ENCODE results near the gene TMEM87B.

The TMEM87B gene, protein sequence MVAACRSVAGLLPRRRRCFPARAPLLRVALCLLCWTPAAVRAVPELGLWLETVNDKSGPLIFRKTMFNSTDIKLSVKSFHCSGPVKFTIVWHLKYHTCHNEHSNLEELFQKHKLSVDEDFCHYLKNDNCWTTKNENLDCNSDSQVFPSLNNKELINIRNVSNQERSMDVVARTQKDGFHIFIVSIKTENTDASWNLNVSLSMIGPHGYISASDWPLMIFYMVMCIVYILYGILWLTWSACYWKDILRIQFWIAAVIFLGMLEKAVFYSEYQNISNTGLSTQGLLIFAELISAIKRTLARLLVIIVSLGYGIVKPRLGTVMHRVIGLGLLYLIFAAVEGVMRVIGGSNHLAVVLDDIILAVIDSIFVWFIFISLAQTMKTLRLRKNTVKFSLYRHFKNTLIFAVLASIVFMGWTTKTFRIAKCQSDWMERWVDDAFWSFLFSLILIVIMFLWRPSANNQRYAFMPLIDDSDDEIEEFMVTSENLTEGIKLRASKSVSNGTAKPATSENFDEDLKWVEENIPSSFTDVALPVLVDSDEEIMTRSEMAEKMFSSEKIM

DNA sequence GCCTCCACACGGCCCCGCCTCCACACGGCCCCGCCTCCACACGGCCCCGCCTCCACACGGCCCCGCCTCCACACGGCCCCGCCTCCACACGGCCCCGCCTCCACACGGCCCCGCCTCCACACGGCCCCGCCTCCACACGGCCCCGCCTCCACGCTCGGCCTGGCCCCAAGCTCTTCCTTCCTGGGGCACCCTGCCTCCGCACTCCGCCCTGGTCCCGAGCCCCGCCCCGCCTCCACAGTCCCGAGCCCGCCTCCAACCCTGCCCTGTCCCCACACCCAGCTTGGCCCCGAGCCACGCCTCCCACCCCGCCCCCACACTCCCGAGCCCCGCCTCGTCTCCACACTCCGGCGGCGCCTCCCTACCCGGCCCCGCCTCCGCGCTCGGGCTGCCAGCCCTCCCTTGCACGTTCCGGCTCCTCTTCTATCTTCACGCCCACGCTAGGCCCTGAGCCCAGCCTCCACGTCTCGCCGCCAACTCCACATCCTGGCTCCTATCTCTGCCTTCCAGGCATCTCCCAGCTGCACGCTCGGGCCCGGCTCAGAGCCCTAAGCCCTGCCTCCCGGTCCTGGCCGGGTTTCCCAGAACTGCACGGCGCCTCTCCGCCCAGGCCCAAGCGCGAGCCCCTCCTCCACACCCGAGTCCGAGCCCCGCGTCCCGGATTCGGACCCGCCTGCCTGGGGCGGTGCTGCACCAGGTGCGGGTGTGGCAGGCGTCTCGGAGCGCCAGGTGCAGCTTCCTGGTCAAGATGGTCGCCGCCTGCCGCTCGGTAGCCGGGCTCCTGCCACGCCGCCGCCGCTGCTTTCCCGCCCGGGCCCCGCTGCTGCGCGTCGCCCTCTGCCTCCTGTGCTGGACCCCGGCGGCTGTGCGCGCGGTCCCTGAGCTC lies at the start of gene TMEM87B:
Gene TMEM87B, plus strand, starts transcription at position 423 of the 883 bp plus-strand sequence. Its CDS starts 323 bp downstream, at position 746.
- DNase-seq, result peak; percentile 97

DNA sequence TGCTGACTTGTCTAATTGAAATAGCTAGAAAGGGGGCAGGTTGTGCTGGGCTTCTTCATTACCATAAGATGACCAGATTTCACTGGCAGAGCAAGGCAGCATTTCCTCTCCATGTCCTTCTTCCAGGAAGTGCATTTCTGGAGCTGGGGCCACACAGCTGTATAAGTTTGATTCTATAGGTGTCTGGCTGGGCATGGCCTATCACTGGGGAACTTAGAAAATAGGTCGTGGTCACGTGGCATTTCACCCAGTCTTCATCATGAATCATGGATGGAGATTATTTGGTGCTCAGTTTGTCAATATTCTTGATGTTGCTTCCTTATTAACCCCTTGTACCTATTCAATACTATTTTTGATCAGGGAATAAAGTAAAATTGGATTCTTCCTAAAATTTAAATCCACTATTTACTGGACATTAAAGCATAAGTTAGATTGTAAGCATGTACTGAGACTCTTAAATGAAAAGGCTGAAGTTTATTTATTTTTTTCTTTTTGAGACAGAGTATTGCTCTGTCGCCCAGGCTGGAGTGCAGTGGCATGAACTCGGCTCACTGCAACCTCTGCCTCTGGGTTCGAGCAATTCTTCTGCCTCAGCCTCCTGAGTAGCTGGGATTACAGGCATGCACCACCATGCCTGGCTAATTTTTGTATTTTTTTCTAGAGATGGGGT lies 49.5 kb upstream of the TMEM87B start:
- DNase-seq, result no peak

DNA sequence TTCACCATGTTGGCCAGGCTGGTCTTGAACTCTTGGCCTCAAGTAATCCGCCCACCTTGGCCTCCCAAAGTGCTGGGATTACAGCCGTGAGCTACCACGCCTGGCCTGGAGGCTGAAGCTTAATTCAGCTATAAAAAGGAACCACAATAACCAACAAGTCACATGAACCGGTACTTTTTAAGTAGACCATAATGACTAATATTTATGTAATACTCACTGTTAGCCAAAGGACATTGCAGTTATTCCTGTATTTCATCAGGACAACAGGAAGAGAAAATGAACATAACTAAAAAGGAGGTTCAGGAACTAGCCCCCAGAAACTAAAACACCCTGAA lies 49.0 kb upstream of the TMEM87B start:
- no peak for DNase-seq

DNA sequence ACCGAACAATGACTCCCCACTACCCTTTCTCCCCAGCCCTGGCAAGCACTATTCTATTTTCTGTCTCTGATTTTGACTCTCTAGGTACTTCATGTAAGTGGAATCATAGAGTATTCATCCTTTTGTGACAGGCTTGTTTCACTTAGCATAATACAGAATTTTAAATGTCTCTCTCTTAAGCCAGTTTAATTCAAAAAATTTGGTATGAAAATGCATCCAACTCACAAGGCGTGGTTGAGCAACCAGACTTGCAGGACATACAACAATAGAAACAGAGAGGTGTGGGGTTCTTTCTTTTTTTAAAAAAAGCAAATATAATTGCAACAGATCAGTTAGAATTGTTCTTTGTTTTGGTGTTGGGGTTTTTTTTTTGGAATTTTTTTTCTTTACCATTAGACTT lies 47.6 kb upstream of the TMEM87B start:
- no peak for DNase-seq

DNA sequence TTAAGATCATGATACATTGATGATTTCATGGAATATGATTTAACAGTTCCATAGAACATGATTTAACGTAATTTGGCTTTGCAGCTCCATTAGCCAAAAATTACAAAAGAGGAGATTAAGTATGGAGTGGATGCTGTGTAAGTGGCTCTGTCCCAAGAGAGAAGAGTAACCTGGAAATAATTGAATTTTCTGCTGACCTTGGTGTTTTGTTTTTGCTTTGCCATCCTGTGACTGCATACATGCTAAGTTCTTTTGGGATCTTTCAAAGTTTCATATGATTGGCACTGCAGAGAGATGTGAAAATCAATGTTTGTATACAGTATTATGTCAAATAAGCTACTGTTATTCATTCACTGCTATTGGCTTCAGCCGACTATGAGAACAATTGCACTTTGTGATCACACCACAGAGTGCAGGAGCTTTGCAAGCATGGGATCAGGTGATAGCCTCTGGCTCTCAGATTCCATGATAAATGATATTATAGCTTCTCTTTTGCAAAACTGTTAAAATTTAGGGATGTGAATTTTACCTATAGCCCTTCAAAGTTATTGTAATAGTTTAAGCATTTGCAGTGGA lies 46.1 kb upstream of the TMEM87B start:
- no peak for DNase-seq

DNA sequence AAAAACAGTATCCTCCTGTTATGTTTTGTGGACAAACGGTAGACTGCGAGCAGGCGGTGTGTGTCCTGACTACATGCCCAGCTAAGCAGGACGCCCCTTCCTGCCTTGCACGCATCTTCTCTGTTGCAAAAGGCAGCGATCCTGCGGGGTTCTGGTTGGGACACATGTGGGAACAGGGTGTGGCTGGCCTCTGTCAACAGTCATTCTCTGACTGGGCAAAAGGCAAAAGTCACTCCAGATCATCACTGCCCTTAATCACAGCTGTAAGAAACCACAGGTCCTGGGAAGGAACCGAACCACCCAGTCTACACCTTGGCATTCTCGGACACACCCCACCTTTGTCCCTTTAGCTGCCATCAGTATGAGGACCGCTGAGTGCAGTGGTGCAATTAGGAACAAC lies 44.3 kb upstream of the TMEM87B start:
- DNase-seq, result no peak

DNA sequence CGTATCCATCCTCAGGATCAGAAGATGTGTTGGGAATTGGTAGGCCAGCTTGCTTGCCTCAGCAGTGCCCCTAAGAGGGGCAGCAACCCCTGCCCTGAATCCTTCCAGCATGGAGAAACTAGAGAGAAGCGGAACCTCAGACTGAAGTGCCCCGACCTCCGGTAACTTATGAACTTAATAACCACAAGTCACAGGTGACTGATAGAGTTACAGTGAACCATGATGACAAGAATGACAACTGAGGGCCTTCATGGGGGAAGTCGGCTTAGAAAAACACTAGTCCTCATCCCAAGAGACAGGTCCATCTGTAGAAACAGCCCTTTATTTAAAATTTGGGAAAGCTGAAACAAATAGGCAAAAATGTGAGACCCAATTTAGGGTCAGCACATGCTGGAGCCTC lies 42.5 kb upstream of the TMEM87B start:
- no peak for DNase-seq

DNA sequence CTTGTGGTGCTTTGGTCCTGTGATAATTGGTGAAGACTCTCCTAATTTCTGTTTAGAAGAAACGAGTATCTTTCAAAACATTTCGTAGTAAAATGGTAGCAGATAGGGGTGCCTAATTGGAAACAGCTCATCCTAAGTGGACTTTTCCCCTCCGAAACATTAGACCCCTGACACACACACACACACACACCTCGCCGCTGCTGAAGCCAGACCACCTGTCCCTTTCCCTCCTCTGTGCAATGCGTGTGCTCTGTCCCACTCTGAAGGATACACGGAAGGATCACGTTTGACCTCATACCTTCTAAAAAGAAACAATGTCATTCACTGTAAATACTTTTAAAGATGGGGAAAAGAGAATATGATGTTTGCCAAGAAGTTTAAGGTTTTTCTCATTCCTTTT lies 36.2 kb upstream of the TMEM87B start:
- DNase-seq, result no peak

DNA sequence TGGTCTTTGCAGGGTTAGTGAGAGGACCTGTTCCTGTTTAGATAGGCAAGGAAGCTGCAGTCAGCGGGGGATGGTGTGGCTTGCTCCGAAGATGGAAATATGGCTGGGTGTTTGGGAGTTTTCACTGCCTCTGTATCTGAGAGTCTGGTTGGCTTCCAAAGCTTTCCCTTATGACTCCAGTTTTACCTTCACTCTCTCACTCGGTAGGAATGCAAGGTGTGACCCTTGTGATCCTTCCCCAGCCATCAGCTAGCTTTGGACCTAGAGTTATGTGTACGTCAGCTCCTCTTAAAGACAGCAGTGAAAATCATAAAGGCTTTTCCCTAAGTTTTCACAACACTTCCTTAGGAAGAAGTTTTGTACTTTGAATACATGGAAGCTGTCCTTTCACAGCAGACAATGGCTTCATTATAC lies 35.5 kb upstream of the TMEM87B start:
- DNase-seq, result no peak

DNA sequence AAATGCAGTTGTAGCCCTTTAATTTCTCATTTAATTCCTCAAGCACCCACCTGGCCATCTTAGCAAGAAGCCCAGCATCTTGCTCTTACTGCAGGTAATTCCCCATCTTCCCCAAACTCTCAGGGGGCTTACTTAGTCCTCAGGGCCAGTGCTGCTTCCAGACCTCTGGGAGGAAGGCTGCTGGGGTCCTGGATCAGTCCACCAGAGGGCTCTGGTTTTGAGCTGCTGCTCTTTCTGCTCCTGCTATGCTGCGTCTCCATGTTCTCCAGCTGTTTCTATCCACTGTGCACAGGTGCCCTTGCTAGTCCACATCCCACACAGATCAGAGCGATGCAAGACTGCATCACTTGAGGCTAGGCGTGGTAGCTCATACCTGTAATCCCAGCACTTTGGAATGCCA lies 34.5 kb upstream of the TMEM87B start:
- no peak for DNase-seq

DNA sequence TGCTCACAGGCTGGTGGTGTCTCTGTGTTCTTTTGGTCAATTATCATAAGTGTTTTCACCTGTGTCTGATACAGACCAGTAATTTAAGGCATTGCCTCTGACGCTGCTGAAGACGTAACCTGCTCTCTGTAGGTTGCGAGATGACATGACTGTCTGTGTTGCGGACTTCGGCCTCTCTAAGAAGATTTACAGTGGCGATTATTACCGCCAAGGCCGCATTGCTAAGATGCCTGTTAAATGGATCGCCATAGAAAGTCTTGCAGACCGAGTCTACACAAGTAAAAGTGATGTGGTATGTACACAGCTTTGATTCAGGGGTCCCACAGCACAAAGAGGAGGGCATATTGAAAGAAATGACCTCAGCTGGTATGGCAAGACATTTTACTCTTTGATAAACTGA lies 33.8 kb upstream of the TMEM87B start:
- DNase-seq, result no peak

DNA sequence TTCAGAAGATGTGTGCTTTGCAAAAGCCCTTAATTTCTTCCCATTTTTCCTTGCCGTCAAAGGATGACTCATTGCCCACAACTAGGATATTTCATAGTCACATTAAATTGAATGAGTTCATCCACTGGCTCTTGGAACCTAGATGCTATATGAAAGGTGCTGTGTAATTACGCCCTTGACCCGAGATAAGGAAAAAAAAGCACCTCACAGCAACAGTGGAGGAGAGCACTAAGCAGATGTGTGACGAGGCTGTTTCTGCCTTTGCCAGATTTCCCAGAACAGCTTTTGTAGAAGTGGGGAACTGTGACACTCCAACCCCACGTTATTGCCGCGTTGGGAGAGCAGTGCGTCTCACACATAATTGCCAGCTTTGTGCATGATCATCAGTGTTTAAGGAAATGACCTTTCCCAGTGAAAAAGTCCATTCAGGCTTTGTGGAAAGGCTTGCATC lies 33.3 kb upstream of the TMEM87B start:
- no peak for DNase-seq

DNA sequence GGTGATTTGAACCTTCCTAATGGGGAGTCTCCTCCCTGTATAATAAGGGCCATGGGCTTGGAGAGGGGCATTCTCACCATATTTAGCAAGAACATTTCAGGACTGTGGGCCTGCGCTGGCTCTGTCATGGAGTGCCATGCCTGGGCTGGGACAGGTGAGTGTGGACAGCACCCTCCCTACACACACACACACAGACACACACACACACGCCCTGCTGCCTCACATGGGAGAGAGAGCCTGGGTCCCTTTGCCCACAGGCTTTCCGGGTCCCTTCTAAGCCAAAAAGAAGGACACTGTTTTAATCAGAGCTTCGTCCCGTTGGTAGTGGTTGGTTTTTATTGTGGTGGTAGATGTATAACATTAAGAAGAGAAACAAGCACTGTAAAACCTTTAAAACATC lies 31.4 kb upstream of the TMEM87B start:
- no peak for DNase-seq

DNA sequence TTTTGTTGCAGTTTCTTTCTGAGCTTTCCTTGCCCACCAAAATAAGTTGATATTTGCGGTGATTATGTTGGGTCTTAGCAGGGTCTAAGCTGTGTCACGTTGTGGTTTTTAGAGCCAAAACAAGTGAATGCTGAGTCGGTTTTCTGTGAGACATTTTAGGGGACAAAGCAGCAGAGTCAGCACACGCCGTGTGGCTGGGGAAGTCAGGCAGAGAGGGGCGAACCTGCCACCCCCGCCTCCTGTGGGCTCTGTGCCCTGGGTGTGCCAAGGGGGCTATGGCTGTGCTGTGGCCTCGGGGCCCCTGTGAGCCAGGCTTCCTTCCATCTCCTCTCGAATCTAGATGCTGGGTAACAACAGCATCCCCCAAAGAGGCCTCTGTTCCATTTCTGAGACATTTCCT lies 30.8 kb upstream of the TMEM87B start:
- no peak for DNase-seq

DNA sequence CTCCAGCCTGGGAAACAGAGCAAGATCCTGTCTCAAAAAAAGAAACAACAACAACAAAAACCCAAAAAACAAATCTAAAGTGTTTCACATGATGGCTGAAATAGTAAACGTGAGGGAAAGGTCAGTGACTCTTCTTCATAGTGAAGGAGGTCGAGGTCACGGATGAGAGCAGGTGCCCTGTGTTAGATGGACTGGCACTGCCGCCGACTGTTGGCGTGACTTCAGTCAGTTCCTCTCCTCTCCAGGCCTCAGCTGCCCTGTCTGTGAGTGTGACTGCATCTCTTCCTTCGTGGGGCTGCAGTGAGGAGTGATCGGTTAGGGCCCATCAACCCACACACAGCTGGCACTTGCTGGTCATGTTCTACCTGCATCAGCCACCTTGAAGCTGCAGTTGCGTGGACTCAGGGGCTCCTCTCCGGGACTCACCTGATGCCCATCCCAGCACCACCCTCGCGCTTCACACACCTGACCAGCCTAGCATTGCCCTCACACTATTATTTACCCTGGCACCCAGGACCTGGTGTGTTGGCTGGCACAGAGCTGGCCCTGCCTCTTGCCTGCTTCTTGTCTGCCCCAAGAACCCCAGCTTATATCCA lies 30.1 kb upstream of the TMEM87B start:
- DNase-seq, result no peak

DNA sequence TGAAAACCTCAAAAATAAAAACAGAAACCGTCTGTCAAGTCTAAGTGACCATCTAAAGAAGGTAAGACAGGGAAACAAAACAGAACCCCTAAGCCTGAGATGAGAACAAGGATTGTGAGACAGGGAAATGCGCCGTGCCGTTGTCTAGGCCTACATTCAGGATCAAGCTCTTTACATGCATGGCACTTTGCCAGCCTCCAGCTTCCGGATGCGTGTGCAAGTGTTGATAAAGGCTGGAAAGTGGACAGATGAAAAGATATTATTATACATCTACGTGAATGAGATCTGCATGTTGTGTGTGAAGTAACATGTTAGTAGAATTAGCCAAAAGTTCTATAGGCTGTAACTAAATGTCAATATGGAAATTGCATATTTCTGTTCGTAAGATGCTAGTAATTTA lies 28.6 kb upstream of the TMEM87B start:
- DNase-seq, result no peak

DNA sequence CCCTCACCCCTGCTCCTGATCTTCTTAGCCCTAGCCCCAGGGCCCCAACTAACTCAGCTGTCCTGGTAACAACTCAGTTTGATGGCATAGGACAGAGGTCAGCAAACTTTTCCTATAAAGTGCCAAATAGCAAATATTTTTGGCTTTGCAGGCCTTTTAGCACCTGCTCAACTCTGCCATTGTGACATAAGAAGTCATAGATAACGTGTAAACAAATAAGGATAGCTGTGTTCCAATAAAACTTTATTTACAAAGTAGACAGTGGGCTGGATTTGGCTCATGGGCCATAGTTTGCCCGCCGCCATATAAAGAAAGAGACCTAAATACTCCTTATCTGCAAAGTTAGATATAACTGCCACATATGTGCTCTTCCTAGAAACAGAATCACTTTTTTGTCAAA lies 27.3 kb upstream of the TMEM87B start:
- DNase-seq, result no peak

DNA sequence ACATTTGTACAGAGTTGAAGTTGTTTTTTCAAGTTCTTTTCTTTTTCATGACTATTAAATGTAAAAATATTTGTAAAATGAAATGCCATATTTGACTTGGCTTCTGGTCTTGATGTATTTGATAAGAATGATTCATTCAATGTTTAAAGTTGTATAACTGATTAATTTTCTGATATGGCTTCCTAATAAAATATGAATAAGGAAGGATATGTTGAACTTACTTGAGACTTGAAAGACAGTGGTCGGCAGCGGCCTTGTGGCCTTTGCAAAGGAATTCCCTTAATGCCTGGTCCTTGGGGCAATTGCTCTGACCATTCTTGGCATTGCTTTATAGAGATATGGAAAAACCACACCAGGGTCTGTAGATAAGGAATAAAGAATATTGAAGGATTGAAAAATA lies 25.9 kb upstream of the TMEM87B start:
- DNase-seq, result no peak

DNA sequence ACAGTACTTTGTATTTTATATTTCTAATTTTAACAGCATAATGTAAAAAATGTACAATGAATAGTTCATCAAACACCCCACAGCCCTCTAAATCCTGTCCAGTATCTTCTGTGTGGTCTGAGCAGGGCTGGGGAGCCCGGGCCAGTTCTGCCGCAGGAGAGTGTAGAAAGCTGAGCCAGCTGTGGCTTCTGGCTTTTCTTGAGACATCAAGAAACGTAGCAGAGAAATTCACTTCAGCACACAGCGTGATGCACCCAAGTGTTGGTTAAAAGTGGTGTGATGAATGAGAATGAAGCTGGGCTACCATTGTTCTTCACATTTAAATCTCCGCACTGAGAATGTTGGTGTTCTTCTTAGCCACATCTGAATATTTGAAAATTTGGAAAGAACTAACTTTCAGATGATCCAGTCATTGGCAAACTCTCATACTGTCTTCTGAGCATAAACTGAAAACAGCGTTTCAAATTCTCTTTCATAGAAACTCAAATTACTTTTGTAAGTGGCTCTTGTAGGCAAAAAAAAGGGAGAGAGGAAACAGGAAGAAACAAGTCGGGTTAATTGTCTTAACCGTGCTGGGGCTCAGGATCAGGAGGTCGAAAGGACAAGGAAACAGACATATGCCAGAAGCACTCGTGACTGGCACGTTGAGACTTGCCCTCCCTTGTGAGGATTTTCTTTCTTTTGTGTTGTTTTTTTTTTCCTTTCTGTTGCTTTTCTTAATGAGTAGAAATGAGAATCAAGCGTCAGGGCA lies 23.4 kb upstream of the TMEM87B start:
- no peak for DNase-seq

DNA sequence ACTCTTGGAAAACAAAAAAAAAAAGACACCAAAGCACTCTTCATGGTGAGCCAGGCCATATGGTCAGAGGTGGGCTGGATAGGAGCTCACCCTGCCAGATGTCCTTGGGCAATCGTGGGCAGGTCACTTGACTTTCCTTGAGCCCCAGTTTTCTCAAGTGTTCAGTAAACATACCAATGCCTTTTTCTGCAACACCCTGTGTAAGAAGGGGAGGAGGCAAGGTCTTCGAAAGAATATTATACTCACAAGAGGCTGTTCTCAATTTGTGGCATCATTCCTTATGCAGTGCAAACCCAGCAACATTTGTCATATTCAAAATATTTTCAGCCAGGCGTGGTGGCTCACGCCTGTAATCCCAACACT lies 22.9 kb upstream of the TMEM87B start:
- no peak for DNase-seq

DNA sequence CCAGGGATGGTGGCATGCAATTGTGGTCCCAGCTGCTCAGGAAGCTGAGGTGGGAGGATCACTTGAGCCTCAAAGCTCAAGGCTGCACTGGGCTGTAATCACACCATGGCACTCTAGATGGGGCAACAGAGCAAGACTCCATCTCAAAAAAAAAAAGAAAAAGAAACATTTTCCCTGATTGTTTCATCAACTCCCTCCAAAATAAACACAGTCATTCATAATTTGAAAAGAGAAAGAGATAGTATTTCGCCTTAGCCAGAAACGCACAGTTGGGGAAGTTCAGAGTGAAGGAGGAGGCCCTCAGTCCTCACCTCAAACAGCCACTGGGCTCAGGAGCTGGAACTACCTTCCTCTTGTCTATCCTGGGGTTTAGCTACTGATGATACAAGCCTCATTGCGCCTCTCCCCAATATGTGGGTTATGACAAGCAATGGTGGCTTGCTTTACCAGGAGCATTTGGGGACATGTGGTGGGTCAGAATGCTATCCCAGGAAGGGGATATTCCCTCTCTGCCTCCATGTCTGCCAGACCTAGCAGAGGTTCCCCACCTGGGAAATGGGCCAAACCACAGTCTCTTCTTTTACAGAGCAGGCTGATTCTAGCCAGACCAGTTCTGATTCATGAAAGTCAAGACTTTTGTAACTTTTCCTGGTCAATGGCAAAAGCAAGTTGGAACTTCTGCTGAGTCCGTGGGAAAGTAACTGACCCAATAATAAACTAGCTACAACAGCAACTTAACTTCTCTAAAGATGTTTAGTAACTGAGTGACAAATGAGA lies 22.2 kb upstream of the TMEM87B start:
- peak; percentile 21 for DNase-seq
